COR-L47 (cell line): ENCODE data around the gene NSFL1C.

Experiments used
- DNase-seq: peaks from one replicate; lab custom pipeline; 2025; lab: John Stamatoyannopoulos, UW

The NSFL1C gene

GRCh38 chr20:1484438-1485116, 17.9 kb upstream of the NSFL1C start:
- no peak for DNase-seq

DNA sequence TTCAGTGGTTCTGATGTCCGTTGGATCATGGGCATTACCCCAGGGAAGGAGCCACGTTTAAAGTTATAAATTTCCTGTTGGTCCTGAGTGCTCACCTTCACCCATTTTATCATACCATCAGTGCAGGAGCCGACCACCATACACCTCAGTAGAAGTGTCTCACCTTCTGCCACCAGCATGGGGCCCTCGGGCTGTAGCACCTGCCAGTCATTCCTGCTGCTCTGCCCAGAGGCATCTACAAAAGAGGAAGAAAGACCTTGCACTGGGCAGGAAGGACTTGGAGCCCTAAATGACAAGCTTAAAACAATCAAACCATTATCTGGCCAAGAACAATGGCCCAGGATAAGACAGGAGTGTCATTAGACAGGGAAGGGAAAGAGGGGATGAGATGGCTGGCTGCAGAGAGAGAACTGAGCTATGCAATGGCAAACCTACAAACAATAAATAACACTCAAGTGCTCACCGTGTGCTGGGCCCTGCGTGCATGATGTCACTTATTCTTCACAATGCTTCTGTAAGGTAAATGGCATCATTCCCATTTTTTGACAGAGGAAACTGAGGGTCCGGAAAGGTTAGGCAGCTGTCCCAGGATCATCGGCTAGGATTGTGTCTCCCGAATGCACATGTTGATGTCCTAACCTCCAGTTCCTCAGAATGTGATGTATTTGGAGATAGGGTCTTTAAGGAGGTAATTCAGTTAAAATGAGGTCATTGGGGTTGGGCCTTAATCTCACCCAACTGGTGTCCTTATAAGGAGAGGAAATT, 13.4 kb upstream of the NSFL1C start:
- DNase-seq: no peak

- DNase-seq: no peak
Observed at GRCh38 chr20:1478566-1478965, 11.9 kb upstream of the NSFL1C start.

DNA sequence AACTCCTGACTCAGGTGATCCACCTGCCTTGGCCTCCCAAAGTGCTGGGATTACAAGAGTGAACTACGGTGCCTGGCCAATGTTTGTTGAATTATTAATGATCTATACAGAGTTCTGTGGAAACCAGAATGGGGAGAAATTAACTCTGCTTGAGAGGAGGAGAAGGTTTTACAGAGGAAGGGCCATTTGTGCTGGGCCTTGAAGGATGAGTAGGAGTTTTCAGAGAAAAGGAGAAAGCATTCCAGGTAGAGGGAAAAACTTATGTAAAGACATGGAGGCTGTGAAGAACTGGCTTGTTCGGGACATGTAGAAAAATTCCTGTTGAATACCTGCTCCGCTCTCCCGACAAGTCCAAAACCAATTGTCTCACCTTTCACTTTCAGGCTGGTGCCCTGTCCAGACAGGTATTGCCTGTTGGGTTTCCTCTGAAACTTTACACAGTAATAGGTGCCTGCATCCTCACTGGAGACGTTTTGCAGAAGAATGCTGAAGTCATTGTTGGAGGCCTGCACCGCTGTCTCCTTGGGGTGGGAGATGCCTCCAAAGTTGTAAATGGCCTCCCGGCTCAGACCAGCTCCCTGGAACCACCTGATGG, 11.3 kb upstream of the NSFL1C start:
- no peak for DNase-seq

GRCh38 chr20:1474817-1475603, 8.4 kb upstream of the NSFL1C start:
- no peak for DNase-seq

- no peak for DNase-seq
Observed at GRCh38 chr20:1474325-1474724, 7.7 kb upstream of the NSFL1C start.

GRCh38 chr20:1473246-1474220, 6.9 kb upstream of the NSFL1C start:
- no peak for DNase-seq

GRCh38 chr20:1472556-1473245, 6.1 kb upstream of the NSFL1C start:
- no peak for DNase-seq

DNA sequence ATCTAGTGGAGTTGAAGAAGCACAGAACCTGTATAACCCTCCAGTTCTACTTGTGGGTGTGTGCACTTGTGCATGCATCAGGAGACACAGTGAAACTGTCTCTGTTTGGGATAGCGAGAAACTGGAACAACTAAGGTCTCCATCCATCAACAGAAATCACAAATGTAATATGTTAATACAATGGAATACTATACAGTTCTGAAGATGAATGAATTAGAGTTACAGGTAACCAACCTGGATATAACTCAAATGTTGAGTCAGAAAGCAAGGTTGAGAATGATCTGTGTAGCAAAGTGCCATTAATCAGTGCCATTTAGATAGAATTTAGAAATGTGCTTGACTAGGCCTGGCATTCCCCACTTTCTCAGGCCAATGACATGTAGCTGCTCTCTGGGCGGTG, 4.6 kb upstream of the NSFL1C start:
- no peak for DNase-seq

- peak; percentile 72 for DNase-seq
Observed at GRCh38 chr20:1469925-1470571, 3.4 kb upstream of the NSFL1C start.

- DNase-seq: no peak
Observed at GRCh38 chr20:1469306-1469905, 2.8 kb upstream of the NSFL1C start.

DNA sequence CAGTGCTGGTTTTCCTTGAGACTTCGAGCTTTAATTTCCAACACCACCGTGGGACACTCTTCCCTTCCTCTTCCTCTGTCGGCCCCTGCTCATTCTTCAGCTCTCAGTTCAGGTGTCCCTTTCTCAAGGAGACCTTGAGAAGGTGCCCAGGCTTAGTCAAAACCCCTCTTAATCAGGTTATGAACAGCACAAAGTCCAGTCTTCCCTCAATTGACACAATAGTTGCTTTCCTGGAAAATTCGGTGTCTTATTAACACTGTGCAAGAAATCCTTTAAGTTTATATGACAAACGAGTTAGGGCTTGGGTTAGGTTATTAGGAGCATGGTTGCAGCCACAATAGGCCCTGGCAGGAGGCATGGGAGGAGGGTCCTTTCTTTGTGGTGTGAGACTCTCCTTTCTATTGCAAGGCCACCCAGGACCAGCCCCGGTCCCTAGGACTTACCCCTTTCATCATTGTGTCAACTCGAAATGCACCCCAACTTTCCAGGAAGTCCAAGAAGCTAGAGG, 1.5 kb upstream of the NSFL1C start:
- DNase-seq: no peak

DNA sequence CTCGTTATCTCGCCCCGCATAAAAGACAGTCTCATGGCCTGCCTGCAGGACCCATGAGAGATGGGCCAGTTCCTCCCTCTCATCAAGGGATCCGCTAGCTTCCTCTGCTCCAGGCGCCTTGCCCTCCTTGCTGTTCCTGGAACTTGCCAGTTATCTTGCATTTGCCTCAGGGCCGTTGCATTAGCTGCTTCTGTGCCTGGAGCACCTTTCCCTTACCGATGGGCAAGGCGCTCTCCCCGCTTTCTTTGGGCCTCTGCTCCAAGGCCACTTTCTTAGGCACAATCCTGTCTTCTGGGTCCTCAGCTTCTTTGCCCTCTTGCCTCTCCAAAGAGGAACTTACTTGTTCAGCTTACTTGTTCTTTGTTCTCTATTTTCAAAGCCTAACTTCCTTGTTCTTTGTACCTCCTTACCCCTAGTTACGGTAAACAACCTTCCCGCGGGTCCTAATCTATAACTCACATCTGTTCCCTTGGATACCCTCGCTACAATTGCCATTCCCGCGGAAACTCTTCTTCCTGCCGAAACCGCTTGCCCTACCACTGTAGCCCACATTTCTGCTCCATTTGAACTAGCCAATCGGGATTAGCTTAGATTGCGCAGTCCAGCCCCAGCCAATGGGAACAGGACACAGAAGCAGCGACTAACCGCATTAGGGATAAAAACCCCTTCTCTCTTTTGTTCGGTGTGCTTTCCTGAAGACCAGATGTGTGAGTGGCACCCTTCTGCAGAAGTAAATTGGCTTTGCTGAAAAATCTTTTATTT, 887 bp upstream of the NSFL1C start:
- no peak for DNase-seq

GRCh38 chr20:1467082-1467354, 369 bp upstream of the NSFL1C start:
- no peak for DNase-seq

DNA sequence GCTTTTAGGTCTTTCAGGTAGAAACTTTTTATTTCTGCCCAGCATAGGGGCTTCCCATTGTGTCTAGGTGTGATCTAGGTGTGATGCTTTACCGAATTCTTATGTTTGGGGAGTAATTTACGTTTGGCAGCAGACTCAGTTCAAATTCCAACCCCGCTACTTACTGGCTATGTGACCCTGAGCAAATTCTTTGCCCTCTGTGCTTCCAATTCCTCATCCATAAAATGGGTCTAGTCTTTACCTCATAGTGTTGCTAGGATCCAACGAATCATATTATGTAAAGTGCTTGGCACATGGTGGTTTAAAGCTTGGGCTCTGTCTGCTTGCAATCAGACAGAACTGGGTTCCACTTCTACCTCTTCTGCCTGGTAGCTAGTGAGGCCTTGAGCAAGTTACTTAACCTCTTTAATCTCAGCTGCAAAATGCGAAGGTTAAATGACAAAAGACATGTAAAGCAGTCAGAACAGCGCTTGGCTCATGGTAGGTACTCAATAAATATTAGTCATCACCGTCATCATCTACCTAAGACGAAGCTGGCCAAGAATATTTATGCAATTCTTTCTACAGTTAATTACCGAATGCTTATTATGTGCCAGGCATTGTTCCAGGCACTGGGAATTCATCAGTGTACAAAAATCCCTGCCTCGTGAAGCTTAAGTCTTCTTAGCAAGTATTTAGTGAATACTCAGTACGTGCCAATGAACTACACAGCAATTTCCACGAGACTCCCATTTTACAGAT, 1.0 kb downstream of the NSFL1C start:
- no peak for DNase-seq

DNA sequence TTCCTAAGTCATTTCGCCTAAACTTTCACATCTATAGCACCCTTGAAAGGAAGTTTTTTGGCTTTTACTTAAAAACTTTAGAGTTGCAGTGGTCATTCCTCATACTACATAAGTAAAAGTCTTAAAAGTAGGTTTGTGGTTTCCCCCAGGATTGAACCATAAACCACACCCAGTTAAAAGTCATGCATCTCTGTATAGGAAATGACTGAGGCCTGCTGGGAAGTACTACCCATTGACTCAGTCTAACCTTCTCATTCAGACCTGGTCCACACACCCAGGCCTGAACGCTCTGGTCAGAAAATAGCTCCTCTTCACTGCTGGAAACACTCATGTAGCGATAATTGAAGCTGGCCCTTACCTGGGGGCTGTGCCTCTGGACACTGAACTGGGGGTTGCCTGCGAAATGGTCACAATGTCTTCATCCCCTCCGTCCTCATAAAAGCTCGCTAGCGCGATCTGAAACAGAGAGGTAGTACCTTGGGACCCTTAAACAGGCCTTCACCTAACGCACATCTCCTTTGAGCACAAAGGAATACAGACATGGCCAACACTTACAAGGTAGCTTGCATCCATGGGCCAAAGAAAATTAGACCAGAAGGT, 2.6 kb downstream of the NSFL1C start:
- DNase-seq: no peak

GRCh38 chr20:1462834-1463233, 3.8 kb downstream of the NSFL1C start:
- DNase-seq: no peak

- no peak for DNase-seq
Observed at GRCh38 chr20:1462001-1462400, 4.6 kb downstream of the NSFL1C start.
